Measurements from ENCODE around the gene UBE2H. TPM values are rescaled to one million over a fixed set of nuclear protein-coding genes. Genes with fewer than 3 reads are reported as not detected.

Gene UBE2H
- total and polyA plus RNA-seq, 10 donors = 13.5 to 98.0 (median 65.5) TPM

DNA sequence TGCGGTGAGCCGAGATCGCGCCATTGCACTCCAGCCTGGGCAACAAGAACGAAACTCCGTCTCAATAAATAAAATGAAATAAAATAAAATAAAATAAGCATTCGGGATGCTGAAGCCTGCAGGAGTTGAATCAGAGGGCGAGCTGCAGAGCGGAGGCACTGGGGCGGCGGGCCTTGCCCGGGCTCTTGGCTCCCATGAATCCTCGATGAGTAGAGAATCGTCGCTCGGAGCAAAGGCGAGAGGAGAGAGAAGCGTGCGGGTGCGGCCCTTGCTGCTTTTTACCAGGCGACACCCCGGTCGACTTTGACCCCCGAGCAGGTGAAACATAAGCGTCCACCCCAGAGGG lies 168.3 kb downstream of the UBE2H start:
- peak overlapping the region in 2 of 8 donors; percentile 5 to 58 for H3K4me3 ChIP-seq
- peak; percentile 64 for DNase-seq
- TF ChIP-seq, protein P1, sequence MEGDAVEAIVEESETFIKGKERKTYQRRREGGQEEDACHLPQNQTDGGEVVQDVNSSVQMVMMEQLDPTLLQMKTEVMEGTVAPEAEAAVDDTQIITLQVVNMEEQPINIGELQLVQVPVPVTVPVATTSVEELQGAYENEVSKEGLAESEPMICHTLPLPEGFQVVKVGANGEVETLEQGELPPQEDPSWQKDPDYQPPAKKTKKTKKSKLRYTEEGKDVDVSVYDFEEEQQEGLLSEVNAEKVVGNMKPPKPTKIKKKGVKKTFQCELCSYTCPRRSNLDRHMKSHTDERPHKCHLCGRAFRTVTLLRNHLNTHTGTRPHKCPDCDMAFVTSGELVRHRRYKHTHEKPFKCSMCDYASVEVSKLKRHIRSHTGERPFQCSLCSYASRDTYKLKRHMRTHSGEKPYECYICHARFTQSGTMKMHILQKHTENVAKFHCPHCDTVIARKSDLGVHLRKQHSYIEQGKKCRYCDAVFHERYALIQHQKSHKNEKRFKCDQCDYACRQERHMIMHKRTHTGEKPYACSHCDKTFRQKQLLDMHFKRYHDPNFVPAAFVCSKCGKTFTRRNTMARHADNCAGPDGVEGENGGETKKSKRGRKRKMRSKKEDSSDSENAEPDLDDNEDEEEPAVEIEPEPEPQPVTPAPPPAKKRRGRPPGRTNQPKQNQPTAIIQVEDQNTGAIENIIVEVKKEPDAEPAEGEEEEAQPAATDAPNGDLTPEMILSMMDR (IDR thresholded peaks at IDR 0.05 in 8 of 11, conservative IDR thresholded peaks at IDR 0.05 in 3 of 11) = no peak
- TF ChIP-seq POLR2AphosphoS5 (IDR thresholded peaks at IDR 0.05) (no peak), POLR2A (IDR thresholded peaks at IDR 0.05) (no peak)
- WGBS, 5 donors = 16 to 23% (median 20%) methylated on average over 25 of the region's 25 CpGs
- H3K4me1 ChIP-seq = peaks cover 47 to 69% (median 66%) of the 10 kb centered on the region in 6 donors
- H3K27ac ChIP-seq = no peak overlapping the region
- H3K27me3 ChIP-seq (replicated peaks in 1 of 7) = peaks cover 24 to 97% (median 79%) of the 10 kb centered on the region in 7 donors
- H3K9me3 ChIP-seq = no peaks in the 10 kb centered on the region
- intact Hi-C loops (cut with DNase I; ENCODE audit: low total_unique reads) = no loop called here
- no peaks in the 10 kb centered on the region for H3K36me3 ChIP-seq

DNA sequence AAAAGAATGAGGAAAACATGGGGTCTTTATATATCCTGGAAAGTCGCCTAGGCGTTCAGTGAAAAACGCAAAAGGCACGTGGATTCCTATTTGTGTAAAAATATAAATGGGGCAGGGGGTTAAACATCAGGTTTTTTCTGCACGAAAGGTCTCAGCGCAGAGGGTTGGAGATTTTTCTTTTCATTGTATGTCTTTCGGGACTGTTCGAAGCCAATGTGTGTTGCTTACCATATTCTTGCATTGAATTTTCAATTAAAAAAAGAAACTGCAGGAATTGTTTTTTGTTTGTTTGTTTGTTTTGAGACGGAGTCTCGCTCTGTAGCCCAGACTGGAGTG lies 169.2 kb downstream of the UBE2H start:
- no peak for DNase-seq
- WGBS, 5 donors = 14 to 17% (median 16%) methylated on average over 10 of the region's 10 CpGs
- H3K9me3 ChIP-seq = no peaks in the 10 kb centered on the region

DNA sequence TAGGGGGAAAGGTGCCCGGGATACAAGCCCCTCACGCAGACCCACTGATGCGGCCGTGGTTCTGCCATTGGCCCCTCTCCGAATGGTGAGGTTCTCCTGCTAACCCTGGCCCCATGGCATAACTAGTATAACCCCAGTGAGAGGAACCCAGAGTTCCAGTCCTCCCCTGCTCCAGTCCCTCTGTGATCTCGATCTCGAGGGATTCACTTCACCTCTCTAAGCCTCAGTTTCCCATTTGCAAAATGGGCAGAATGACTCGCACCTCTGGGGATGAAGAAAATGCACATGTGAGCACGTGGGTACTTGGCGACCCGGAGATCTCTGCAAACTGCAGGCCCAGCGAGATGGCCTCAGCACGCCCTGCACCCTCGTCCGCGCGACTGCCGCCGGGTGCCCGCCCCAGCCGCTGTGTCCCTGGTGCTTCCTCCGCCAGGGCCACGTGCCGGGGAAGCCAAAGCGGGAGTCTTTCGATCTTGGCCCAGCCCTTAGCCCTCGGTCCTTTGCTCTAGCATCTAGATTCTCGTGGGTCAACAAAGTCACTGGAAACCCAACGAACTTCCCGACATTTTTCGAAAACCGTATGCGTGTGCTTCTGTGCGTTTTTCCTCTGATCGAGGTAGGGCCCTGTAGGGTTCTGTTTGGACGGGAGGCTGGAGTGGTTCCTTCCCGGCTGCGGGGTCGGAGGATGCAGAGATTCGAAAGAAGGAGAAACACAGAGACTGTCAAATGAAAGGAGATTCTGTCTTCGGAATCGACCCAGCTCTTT lies 169.8 kb downstream of the UBE2H start:
- intact Hi-C loops (cut with DNase I; ENCODE audit: low total_unique reads) = no loop called here
- peak overlapping the region in 1 of 8 donors; percentile 78 for H3K4me3 ChIP-seq
- peak; percentile 76 for DNase-seq
- WGBS, 5 donors = 4 to 11% (median 7%) methylated on average over 30 to 42 of the region's 42 CpGs
- H3K9me3 ChIP-seq = no peaks in the 10 kb centered on the region
- H3K27me3 ChIP-seq (replicated peaks in 1 of 7) = peaks cover 33 to 99% (median 93%) of the 10 kb centered on the region in 7 donors
- peaks cover 58 to 84% (median 79%) of the 10 kb centered on the region in 6 donors for H3K4me1 ChIP-seq
- H3K36me3 ChIP-seq = no peaks in the 10 kb centered on the region
- H3K27ac ChIP-seq = no peak overlapping the region
- TF ChIP-seq, protein P1 (IDR thresholded peaks at IDR 0.05 in 8 of 11, conservative IDR thresholded peaks at IDR 0.05 in 3 of 11) = no peak
- TF ChIP-seq POLR2AphosphoS5 (IDR thresholded peaks at IDR 0.05) = peak in 2 of 3 donors; percentile 27 to 62

More for the DNA sequence above, 169.2 kb downstream of the UBE2H start:
- H3K36me3 ChIP-seq = no peaks in the 10 kb centered on the region
- peaks cover 56 to 78% (median 75%) of the 10 kb centered on the region in 6 donors for H3K4me1 ChIP-seq
- intact Hi-C loops (cut with DNase I; ENCODE audit: low total_unique reads) = no loop called here
- TF ChIP-seq, protein P1 (IDR thresholded peaks at IDR 0.05 in 8 of 11, conservative IDR thresholded peaks at IDR 0.05 in 3 of 11) = no peak
- TF ChIP-seq POLR2A (IDR thresholded peaks at IDR 0.05) (no peak), POLR2AphosphoS5 (IDR thresholded peaks at IDR 0.05) (no peak)
- peaks cover 33 to 97% (median 88%) of the 10 kb centered on the region in 7 donors for H3K27me3 ChIP-seq (replicated peaks in 1 of 7)
- peak overlapping the region in 1 of 8 donors; percentile 78 for H3K4me3 ChIP-seq
- H3K27ac ChIP-seq = no peak overlapping the region

Data from spleen (tissue), 11 donors.